ENCODE data around the gene TSPAN4.

TSPAN4 gene

GRCh38 chr11:803770-804598 lies 38.7 kb upstream of the TSPAN4 start:
- H3K4me3 ChIP-seq (ENCODE audit: low read length): peak overlapping the region; percentile 75
- no peak for DNase-seq (ENCODE audit: low read depth, low spot score)

GRCh38 chr11:804599-804964 lies 38.1 kb upstream of the TSPAN4 start:
- peak overlapping the region; percentile 75 for H3K4me3 ChIP-seq (ENCODE audit: low read length)
- DNase-seq (ENCODE audit: low read depth, low spot score): no peak

- DNase-seq (ENCODE audit: low read depth, low spot score): no peak
- peak overlapping the region; percentile 99 for H3K4me3 ChIP-seq (ENCODE audit: low read length)
Measured at GRCh38 chr11:808427-809286, 34.0 kb upstream of the TSPAN4 start.

GRCh38 chr11:809287-810039 lies 33.2 kb upstream of the TSPAN4 start, which contains the start of gene RPLP2:
RPLP2 (plus strand) TSS chr11:809967; CDS start chr11:810235, 268 bp downstream.
- DNase-seq (ENCODE audit: low read depth, low spot score): peak; percentile 96
- peak within 1 kb of the TSS; percentile 99 for H3K4me3 ChIP-seq (ENCODE audit: low read length)

GRCh38 chr11:810040-810567 lies 32.5 kb upstream of the TSPAN4 start:
- H3K4me3 ChIP-seq (ENCODE audit: low read length): peak overlapping the region; percentile 99
- DNase-seq (ENCODE audit: low read depth, low spot score): no peak

GRCh38 chr11:811446-812245 lies 31.0 kb upstream of the TSPAN4 start:
- H3K4me3 ChIP-seq (ENCODE audit: low read length): peak overlapping the region; percentile 99

GRCh38 chr11:812390-812789 lies 30.3 kb upstream of the TSPAN4 start:
- DNase-seq (ENCODE audit: low read depth, low spot score): no peak
- no peak overlapping the region for H3K4me3 ChIP-seq (ENCODE audit: low read length)

More at GRCh38 chr11:811446-812245, 31.0 kb upstream of the TSPAN4 start:
- DNase-seq (ENCODE audit: low read depth, low spot score): no peak

GRCh38 chr11:813072-813455 lies 29.6 kb upstream of the TSPAN4 start:
- H3K4me3 ChIP-seq (ENCODE audit: low read length): no peak overlapping the region
- DNase-seq (ENCODE audit: low read depth, low spot score): no peak

- no peak overlapping the region for H3K4me3 ChIP-seq (ENCODE audit: low read length)
- no peak for DNase-seq (ENCODE audit: low read depth, low spot score)
Measured at GRCh38 chr11:813456-814096, 29.1 kb upstream of the TSPAN4 start.

GRCh38 chr11:815675-816432 lies 26.8 kb upstream of the TSPAN4 start:
- no peak overlapping the region for H3K4me3 ChIP-seq (ENCODE audit: low read length)
- no peak for DNase-seq (ENCODE audit: low read depth, low spot score)

GRCh38 chr11:816433-816779 lies 26.2 kb upstream of the TSPAN4 start:
- no peak for DNase-seq (ENCODE audit: low read depth, low spot score)
- no peak overlapping the region for H3K4me3 ChIP-seq (ENCODE audit: low read length)

GRCh38 chr11:818396-819128 lies 24.1 kb upstream of the TSPAN4 start, which contains the start of gene PNPLA2:
PNPLA2 (plus strand) TSS chr11:818914; CDS start chr11:819719, 805 bp downstream.
- no peak for DNase-seq (ENCODE audit: low read depth, low spot score)
- H3K4me3 ChIP-seq (ENCODE audit: low read length): peak within 1 kb of the TSS; percentile 66

- peak overlapping the region; percentile 66 for H3K4me3 ChIP-seq (ENCODE audit: low read length)
- DNase-seq (ENCODE audit: low read depth, low spot score): peak; percentile 71
Measured at GRCh38 chr11:819129-819931, 23.3 kb upstream of the TSPAN4 start.

GRCh38 chr11:819943-820649 lies 22.6 kb upstream of the TSPAN4 start:
- DNase-seq (ENCODE audit: low read depth, low spot score): peak; percentile 87

More at GRCh38 chr11:819943-820649, 22.6 kb upstream of the TSPAN4 start:
- peak overlapping the region; percentile 66 for H3K4me3 ChIP-seq (ENCODE audit: low read length)

Measured in Jurkat, Clone E6-1 (cell line).